SU-DHL-6 (cell line): ENCODE results near the gene FGD5.

ENCODE experiments used
- H2AFZ ChIP-seq: fragments of 200-600 bp; sonication (generic); 2 replicates; pipeline ENCODE4 v1.6.1; 2014; ENCODE audit warnings: low read depth, mild to moderate bottlenecking, moderate library complexity, mixed read lengths, antibody characterized with exemption, low read length; ENCODE audit not compliant: severe bottlenecking
- H3F3A ChIP-seq: fragments of 200-600 bp; shearing (Covaris generic); 2 replicates; pipeline ENCODE4 v1.6.0; 2016; ENCODE audit warnings: antibody characterized with exemption, mild to moderate bottlenecking; ENCODE audit not compliant: insufficient read depth
- H3K27ac ChIP-seq: fragments of 200-600 bp; sonication (generic); 2 replicates; pipeline ENCODE4 v1.5.1; 2016; ENCODE audit warnings: low read depth, mild to moderate bottlenecking, low read length, moderate library complexity, mixed read lengths
- H3K27me3 ChIP-seq: fragments of 200-600 bp; sonication (generic), shearing (Covaris generic); 2 replicates; pipeline ENCODE4 v1.6.0; 2014; ENCODE audit warnings: mild to moderate bottlenecking, low read length
- H3K36me3 ChIP-seq: fragments of 200-600 bp; sonication (generic); 2 replicates; pipeline ENCODE4 v1.6.1; 2014; ENCODE audit warnings: mild to moderate bottlenecking, low read length, mixed read lengths
- H3K4me2 ChIP-seq: fragments of 300-600, 200-600 bp; shearing (Covaris generic), sonication (generic); 2 replicates; pipeline ENCODE4 v1.6.0; 2014; ENCODE audit warnings: low read length, low read depth, mild to moderate bottlenecking; ENCODE audit not compliant: poor library complexity, severe bottlenecking
- H3K4me3 ChIP-seq: fragments of 200-600 bp; sonication (generic); 2 replicates; pipeline ENCODE4 v1.5.1; 2014; ENCODE audit warnings: antibody characterized with exemption, low read length, mild to moderate bottlenecking, mixed read lengths; ENCODE audit not compliant: insufficient read depth, poor library complexity, severe bottlenecking
- H3K79me2 ChIP-seq: fragments of 200-600 bp; sonication (generic); 2 replicates; pipeline ENCODE4 v1.6.1; 2014; ENCODE audit warnings: mild to moderate bottlenecking, low read length, moderate library complexity; ENCODE audit not compliant: insufficient read depth
- H3K9ac ChIP-seq: fragments of 200-600 bp; sonication (generic); 2 replicates; pipeline ENCODE4 v1.7.0; 2014; ENCODE audit warnings: mild to moderate bottlenecking, low read length
- H3K9me2 ChIP-seq: fragments of 200-600 bp; sonication (generic); replicated peaks from 2 replicates; pipeline ENCODE4 v1.6.1; 2014; ENCODE audit warnings: low read length; ENCODE audit not compliant: insufficient read depth
- H3K9me3 ChIP-seq: fragments of 200-600 bp; sonication (generic); 2 replicates; pipeline ENCODE4 v1.6.1; 2014; ENCODE audit warnings: low read length, mixed read lengths; ENCODE audit not compliant: insufficient read depth
- H4K20me1 ChIP-seq: fragments of 200-600 bp; sonication (generic); 2 replicates; pipeline ENCODE4 v1.6.1; 2014; ENCODE audit warnings: low read depth, mild to moderate bottlenecking, antibody characterized with exemption, low read length, moderate library complexity, mixed read lengths
- CTCF ChIP-seq: fragments of 200-600 bp; sonication (generic); IDR thresholded peaks from one replicate; pipeline ENCODE4 v1.5.1; 2017; ENCODE audit warnings: antibody characterized with exemption, mild to moderate bottlenecking, low read length, moderate library complexity; ENCODE audit not compliant: insufficient read depth, poor library complexity, severe bottlenecking
- EZH2phosphoT487 ChIP-seq: fragments of 200-600 bp; sonication (generic), shearing (Covaris generic); conservative IDR thresholded peaks from 2 replicates; pipeline ENCODE4 v1.6.1; 2018; ENCODE audit warnings: mild to moderate bottlenecking, antibody characterized with exemption, low read length, moderate library complexity, mixed read lengths

The FGD5 gene

GRCh38 chr3:14867936-14868570 is 49.3 kb downstream of the FGD5 start:
- Histone ChIP-seq H3K9me2 (no peaks in the 10 kb centered on the region), H4K20me1 (no peaks in the 10 kb centered on the region), H3K27ac (no peak overlapping the region), H2AFZ (no peak overlapping the region), H3K9me3 (no peaks in the 10 kb centered on the region), H3K27me3 (no peaks in the 10 kb centered on the region), H3F3A (no peaks in the 10 kb centered on the region), H3K79me2 (no peaks in the 10 kb centered on the region), H3K4me2 (no peak overlapping the region), H3K36me3 (no peaks in the 10 kb centered on the region), H3K9ac (no peak overlapping the region), H3K4me3 (no peak overlapping the region)
- TF ChIP-seq CTCF (no peak), EZH2phosphoT487 (no peak)

DNA sequence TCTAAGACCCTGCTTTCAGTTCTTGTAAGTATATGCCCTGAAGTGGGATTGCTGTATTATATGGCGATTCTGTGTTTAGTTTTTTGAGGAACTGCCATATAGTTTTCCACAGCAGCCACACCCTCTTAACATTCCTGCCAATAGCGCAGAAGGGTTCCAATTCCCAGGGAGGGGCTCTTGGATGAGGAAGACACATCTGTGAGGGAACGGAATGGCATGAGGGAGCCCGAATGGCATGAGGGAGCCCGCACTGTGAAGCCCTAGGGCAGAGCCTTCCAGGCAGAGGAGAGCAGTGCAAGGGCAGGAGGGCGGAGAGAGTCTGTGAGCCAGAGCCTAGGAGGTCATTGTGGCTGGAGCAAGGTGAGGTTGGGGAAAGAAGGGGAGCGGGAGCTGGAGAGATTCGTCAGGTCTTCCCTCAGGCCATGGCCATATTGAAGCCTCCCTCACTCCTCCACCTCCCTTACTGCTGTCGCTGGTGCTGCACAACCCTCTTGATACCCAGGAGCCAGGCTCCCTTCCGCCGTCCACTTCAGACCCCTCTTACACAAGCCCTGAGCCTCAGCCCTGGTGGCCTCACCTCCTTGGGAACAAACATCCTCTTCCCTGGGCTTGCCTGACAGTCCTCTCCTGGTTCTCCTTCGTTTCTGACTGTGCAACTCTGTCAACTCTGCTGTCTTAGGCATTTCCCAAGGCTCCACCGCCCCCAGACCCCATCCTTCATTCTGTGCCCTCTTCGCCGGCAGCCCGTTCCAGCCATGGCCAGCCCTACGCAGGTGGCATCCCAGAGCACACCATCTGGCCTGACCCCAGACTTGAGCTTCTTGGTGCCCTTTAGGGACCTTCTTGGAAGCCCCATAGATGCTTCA is 51.4 kb downstream of the FGD5 start:
- H4K20me1 ChIP-seq, result no peaks in the 10 kb centered on the region
- H3K36me3 ChIP-seq, result no peaks in the 10 kb centered on the region
- no peaks in the 10 kb centered on the region for H3K9me2 ChIP-seq
- no peaks in the 10 kb centered on the region for H3K9me3 ChIP-seq
- H3K9ac ChIP-seq, result no peak overlapping the region
- H3K27me3 ChIP-seq, result no peaks in the 10 kb centered on the region
- no peaks in the 10 kb centered on the region for H3F3A ChIP-seq
- H3K4me2 ChIP-seq, result no peak overlapping the region
- H3K79me2 ChIP-seq, result no peaks in the 10 kb centered on the region
- no peak overlapping the region for H3K4me3 ChIP-seq
- no peak overlapping the region for H2AFZ ChIP-seq
- no peak overlapping the region for H3K27ac ChIP-seq
- TF ChIP-seq EZH2phosphoT487, result no peak
- no peak for TF ChIP-seq CTCF

GRCh38 chr3:14870783-14871060 is 52.0 kb downstream of the FGD5 start:
- Histone ChIP-seq H3K4me3 (no peak overlapping the region), H3K79me2 (no peaks in the 10 kb centered on the region), H3K9ac (no peak overlapping the region), H3K9me2 (no peaks in the 10 kb centered on the region), H3K4me2 (no peak overlapping the region), H3F3A (no peaks in the 10 kb centered on the region), H4K20me1 (no peaks in the 10 kb centered on the region), H3K9me3 (no peaks in the 10 kb centered on the region), H2AFZ (no peak overlapping the region), H3K27me3 (no peaks in the 10 kb centered on the region), H3K36me3 (no peaks in the 10 kb centered on the region), H3K27ac (no peak overlapping the region)
- TF ChIP-seq CTCF (no peak), EZH2phosphoT487 (no peak)
